ENCODE measurements around the gene RYR1. TPM values are rescaled to one million over a fixed set of nuclear protein-coding genes. Genes with fewer than 3 reads are reported as not detected.
A peak's percentile ranks its signal among the peaks of the same experiment; 100 is the strongest.

The RYR1 gene
- total and polyA plus RNA-seq, 2 of the 13 experiments (the other 11 are each of a cell fraction or from before 2014, with no cell fraction given) = 0.03 TPM; not detected in 1

DNA sequence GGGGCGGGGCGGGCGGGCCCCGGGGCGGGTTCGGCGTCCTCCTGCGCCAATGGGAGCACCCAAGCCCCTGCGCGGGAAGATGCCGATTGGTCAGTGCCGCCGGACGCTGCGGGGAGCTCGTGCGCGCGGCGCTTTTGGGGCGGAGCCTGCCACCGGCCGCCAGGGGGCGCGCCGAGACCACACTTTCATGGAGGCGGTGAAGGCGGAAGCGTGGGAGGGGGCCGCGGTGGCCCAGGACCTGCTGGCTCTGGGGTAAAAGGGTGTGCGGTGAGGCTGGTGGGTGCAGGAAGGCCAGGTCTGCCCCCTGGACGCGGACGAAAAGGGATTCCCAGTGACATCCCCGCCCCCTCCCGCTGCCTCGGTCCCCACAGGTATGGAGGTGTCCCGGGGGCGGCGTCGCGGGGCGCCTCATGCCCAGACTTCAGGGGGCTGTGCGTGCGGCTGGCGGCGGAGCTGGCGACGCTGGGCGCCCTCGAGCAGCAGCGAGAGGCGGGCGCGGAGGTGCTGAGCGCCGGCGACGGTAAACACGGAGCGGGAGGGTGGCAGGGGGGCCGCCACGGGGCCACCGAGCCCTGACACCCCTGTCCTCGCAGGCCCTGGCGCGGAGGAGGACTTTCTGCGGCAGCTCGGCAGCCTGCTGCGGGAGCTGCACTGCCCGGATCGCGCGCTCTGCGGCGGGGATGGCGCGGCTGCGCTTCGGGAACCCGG lies 30.4 kb upstream of the RYR1 start, which contains the start of gene FAM98C (continued):
- TF ChIP-seq, protein P1, sequence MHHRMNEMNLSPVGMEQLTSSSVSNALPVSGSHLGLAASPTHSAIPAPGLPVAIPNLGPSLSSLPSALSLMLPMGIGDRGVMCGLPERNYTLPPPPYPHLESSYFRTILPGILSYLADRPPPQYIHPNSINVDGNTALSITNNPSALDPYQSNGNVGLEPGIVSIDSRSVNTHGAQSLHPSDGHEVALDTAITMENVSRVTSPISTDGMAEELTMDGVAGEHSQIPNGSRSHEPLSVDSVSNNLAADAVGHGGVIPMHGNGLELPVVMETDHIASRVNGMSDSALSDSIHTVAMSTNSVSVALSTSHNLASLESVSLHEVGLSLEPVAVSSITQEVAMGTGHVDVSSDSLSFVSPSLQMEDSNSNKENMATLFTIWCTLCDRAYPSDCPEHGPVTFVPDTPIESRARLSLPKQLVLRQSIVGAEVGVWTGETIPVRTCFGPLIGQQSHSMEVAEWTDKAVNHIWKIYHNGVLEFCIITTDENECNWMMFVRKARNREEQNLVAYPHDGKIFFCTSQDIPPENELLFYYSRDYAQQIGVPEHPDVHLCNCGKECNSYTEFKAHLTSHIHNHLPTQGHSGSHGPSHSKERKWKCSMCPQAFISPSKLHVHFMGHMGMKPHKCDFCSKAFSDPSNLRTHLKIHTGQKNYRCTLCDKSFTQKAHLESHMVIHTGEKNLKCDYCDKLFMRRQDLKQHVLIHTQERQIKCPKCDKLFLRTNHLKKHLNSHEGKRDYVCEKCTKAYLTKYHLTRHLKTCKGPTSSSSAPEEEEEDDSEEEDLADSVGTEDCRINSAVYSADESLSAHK (CRISPR knock-in tag; IDR thresholded peaks at IDR 0.05; ENCODE audit: borderline replicate concordance) = 0 out of 2 replicates have a peak, but pooled peaks have one; percentile 48
- TF ChIP-seq, protein P2, sequence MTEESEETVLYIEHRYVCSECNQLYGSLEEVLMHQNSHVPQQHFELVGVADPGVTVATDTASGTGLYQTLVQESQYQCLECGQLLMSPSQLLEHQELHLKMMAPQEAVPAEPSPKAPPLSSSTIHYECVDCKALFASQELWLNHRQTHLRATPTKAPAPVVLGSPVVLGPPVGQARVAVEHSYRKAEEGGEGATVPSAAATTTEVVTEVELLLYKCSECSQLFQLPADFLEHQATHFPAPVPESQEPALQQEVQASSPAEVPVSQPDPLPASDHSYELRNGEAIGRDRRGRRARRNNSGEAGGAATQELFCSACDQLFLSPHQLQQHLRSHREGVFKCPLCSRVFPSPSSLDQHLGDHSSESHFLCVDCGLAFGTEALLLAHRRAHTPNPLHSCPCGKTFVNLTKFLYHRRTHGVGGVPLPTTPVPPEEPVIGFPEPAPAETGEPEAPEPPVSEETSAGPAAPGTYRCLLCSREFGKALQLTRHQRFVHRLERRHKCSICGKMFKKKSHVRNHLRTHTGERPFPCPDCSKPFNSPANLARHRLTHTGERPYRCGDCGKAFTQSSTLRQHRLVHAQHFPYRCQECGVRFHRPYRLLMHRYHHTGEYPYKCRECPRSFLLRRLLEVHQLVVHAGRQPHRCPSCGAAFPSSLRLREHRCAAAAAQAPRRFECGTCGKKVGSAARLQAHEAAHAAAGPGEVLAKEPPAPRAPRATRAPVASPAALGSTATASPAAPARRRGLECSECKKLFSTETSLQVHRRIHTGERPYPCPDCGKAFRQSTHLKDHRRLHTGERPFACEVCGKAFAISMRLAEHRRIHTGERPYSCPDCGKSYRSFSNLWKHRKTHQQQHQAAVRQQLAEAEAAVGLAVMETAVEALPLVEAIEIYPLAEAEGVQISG (CRISPR knock-in tag; IDR thresholded peaks at IDR 0.05) = peak; percentile 68
- TF ChIP-seq SETDB1 (CRISPR knock-in tag; IDR thresholded peaks at IDR 0.05; ENCODE audit: borderline replicate concordance) (no peak), SP2 (CRISPR knock-in tag; IDR thresholded peaks at IDR 0.05) (peak; percentile 95), MAFF (IDR thresholded peaks at IDR 0.05; ENCODE audit: low read depth, low read length) (no peak), ISX (CRISPR knock-in tag; conservative IDR thresholded peaks at IDR 0.05) (0 out of 2 replicates have a peak, but pooled peaks have one; percentile 65), MTERF4 (CRISPR knock-in tag; IDR thresholded peaks at IDR 0.05) (0 out of 2 replicates have a peak, but pooled peaks have one; percentile 18), HDAC6 (IDR thresholded peaks at IDR 0.05; ENCODE audit: low read depth, low read length) (no peak), SOX5 (CRISPR knock-in tag; IDR thresholded peaks at IDR 0.05; ENCODE audit: borderline replicate concordance) (peak; percentile 48; the same call in 1 of the 2 replicates), TRIM24 (CRISPR knock-in tag; IDR thresholded peaks at IDR 0.05) (no peak), SMAD1 (CRISPR knock-in tag; IDR thresholded peaks at IDR 0.05; ENCODE audit: borderline replicate concordance, low read depth) (no peak), GABPB1 (CRISPR knock-in tag; IDR thresholded peaks at IDR 0.05) (peak; percentile 90), DMAP1 (CRISPR knock-in tag; IDR thresholded peaks at IDR 0.05) (peak; percentile 74; the same call in 1 of the 2 replicates), RAD51 (IDR thresholded peaks at IDR 0.05; ENCODE audit: borderline replicate concordance) (no peak), FOXM1 (CRISPR knock-in tag; IDR thresholded peaks at IDR 0.05) (no peak)
- TF ChIP-seq, protein P3, sequence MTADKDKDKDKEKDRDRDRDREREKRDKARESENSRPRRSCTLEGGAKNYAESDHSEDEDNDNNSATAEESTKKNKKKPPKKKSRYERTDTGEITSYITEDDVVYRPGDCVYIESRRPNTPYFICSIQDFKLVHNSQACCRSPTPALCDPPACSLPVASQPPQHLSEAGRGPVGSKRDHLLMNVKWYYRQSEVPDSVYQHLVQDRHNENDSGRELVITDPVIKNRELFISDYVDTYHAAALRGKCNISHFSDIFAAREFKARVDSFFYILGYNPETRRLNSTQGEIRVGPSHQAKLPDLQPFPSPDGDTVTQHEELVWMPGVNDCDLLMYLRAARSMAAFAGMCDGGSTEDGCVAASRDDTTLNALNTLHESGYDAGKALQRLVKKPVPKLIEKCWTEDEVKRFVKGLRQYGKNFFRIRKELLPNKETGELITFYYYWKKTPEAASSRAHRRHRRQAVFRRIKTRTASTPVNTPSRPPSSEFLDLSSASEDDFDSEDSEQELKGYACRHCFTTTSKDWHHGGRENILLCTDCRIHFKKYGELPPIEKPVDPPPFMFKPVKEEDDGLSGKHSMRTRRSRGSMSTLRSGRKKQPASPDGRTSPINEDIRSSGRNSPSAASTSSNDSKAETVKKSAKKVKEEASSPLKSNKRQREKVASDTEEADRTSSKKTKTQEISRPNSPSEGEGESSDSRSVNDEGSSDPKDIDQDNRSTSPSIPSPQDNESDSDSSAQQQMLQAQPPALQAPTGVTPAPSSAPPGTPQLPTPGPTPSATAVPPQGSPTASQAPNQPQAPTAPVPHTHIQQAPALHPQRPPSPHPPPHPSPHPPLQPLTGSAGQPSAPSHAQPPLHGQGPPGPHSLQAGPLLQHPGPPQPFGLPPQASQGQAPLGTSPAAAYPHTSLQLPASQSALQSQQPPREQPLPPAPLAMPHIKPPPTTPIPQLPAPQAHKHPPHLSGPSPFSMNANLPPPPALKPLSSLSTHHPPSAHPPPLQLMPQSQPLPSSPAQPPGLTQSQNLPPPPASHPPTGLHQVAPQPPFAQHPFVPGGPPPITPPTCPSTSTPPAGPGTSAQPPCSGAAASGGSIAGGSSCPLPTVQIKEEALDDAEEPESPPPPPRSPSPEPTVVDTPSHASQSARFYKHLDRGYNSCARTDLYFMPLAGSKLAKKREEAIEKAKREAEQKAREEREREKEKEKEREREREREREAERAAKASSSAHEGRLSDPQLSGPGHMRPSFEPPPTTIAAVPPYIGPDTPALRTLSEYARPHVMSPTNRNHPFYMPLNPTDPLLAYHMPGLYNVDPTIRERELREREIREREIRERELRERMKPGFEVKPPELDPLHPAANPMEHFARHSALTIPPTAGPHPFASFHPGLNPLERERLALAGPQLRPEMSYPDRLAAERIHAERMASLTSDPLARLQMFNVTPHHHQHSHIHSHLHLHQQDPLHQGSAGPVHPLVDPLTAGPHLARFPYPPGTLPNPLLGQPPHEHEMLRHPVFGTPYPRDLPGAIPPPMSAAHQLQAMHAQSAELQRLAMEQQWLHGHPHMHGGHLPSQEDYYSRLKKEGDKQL (CRISPR knock-in tag; IDR thresholded peaks at IDR 0.05; ENCODE audit: low read depth) = peak; percentile 60; the same call in 1 of the 2 replicates
